ENCODE results near the gene MAP7D2.

Gene MAP7D2

DNA sequence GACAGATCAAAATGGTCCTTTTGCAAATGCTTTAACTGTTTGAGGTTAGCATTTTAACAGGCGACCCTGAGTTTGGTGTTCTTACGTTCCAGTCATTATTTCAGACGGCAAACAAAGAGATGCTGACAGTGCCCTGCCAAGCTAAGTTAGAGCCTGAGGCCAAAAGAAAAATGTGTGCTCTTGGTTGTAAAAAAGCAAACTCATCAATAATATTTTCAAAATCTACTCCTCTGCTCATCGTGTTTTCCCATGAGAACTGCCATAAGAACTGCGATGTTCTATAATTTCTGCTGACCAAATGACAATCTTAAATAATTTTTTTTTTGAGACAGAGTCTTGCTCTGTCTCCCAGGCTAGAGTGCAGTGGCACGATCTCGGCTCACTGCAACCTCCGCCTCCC, 63.2 kb downstream of the MAP7D2 start:
- Histone ChIP-seq H3K9me3 (replicated peaks; ENCODE audit: insufficient read depth, low read length) (no peaks in the 10 kb centered on the region), H3K36me3 (replicated peaks; ENCODE audit: insufficient read depth, low read length) (no peaks in the 10 kb centered on the region), H4K20me1 (ENCODE audit: insufficient read depth, low read length) (no peaks in the 10 kb centered on the region), H3K4me2 (ENCODE audit: low read depth, low read length) (no peak overlapping the region), H3K4me1 (ENCODE audit: low read length) (no peaks in the 10 kb centered on the region), H3K79me2 (ENCODE audit: low read length) (no peaks in the 10 kb centered on the region), H3K4me3 (ENCODE audit: low read length) (no peak overlapping the region), H3K27me3 (replicated peaks; ENCODE audit: insufficient read depth, low read length) (no peaks in the 10 kb centered on the region), H3K9ac (ENCODE audit: low read length) (no peak overlapping the region), H3F3A (ENCODE audit: insufficient read depth, low read length) (no peaks in the 10 kb centered on the region), H3K27ac (ENCODE audit: low read length) (no peak overlapping the region), H3K9me2 (replicated peaks; ENCODE audit: insufficient read depth, low read length) (no peaks in the 10 kb centered on the region), H2AFZ (ENCODE audit: low read length) (no peak overlapping the region)
- no peak for DNase-seq
- TF ChIP-seq EZH2phosphoT487 (IDR thresholded peaks at IDR 0.05; ENCODE audit: low read length) = no peak
- no peak for TF ChIP-seq EZH2 (optimal IDR thresholded peaks at IDR 0.05; ENCODE audit: low read depth, low read length)
- TF ChIP-seq, protein P1, sequence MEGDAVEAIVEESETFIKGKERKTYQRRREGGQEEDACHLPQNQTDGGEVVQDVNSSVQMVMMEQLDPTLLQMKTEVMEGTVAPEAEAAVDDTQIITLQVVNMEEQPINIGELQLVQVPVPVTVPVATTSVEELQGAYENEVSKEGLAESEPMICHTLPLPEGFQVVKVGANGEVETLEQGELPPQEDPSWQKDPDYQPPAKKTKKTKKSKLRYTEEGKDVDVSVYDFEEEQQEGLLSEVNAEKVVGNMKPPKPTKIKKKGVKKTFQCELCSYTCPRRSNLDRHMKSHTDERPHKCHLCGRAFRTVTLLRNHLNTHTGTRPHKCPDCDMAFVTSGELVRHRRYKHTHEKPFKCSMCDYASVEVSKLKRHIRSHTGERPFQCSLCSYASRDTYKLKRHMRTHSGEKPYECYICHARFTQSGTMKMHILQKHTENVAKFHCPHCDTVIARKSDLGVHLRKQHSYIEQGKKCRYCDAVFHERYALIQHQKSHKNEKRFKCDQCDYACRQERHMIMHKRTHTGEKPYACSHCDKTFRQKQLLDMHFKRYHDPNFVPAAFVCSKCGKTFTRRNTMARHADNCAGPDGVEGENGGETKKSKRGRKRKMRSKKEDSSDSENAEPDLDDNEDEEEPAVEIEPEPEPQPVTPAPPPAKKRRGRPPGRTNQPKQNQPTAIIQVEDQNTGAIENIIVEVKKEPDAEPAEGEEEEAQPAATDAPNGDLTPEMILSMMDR (IDR thresholded peaks at IDR 0.05; ENCODE audit: low read length) = no peak

DNA sequence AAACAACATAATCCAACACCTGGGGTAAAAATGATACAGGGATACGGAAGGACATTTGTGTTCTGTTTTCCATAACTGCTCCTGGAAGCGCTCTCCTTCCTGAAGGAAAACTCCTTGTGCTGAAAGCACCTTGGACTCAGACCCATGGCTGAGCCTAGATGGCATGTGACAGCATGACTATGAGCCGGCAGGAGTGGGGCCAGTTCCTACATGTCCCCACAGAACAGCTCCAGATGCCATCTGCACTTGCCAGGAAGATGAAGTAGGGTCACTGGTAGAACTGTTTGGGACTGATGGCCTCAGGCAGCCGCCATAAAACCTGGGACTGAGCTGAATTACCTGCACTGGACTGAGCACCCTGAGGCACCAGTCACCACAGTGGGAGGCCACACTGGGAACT, 69.8 kb downstream of the MAP7D2 start:
- DNase-seq = no peak
- H3K36me3 ChIP-seq (replicated peaks; ENCODE audit: insufficient read depth, low read length) = no peaks in the 10 kb centered on the region
- H3K9ac ChIP-seq (ENCODE audit: low read length) = no peak overlapping the region
- TF ChIP-seq, protein P1 (IDR thresholded peaks at IDR 0.05; ENCODE audit: low read length) = no peak
- TF ChIP-seq EZH2phosphoT487 (IDR thresholded peaks at IDR 0.05; ENCODE audit: low read length) = no peak
- TF ChIP-seq EZH2 (optimal IDR thresholded peaks at IDR 0.05; ENCODE audit: low read depth, low read length) = no peak
- no peak overlapping the region for H3K4me3 ChIP-seq (ENCODE audit: low read length)
- no peaks in the 10 kb centered on the region for H3F3A ChIP-seq (ENCODE audit: insufficient read depth, low read length)
- H3K27ac ChIP-seq (ENCODE audit: low read length) = no peak overlapping the region
- no peaks in the 10 kb centered on the region for H3K9me3 ChIP-seq (replicated peaks; ENCODE audit: insufficient read depth, low read length)
- no peaks in the 10 kb centered on the region for H4K20me1 ChIP-seq (ENCODE audit: insufficient read depth, low read length)
- H3K27me3 ChIP-seq (replicated peaks; ENCODE audit: insufficient read depth, low read length) = no peaks in the 10 kb centered on the region
- no peak overlapping the region for H2AFZ ChIP-seq (ENCODE audit: low read length)
- H3K4me1 ChIP-seq (ENCODE audit: low read length) = no peaks in the 10 kb centered on the region
- no peaks in the 10 kb centered on the region for H3K9me2 ChIP-seq (replicated peaks; ENCODE audit: insufficient read depth, low read length)
- H3K79me2 ChIP-seq (ENCODE audit: low read length) = no peaks in the 10 kb centered on the region
- H3K4me2 ChIP-seq (ENCODE audit: low read depth, low read length) = no peak overlapping the region

DNA sequence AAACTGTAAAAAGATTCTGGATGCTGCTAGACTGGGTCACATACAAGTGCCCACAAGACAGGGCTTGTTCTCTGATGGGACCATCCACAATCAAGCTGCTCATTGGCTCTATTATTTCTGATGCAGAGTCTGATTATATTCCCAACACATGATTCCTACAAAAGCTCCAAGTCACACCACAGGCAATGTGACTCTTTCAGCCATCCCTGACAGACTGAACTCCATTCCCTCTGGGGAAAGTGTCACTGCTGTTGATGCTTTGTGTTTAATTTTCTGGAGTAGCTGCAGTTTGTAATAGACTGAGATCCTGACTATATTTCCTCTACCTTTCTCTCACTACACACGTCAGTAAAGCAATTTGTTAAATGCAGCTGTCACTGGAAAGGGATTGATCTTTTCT, 70.5 kb downstream of the MAP7D2 start:
- Histone ChIP-seq H3F3A (ENCODE audit: insufficient read depth, low read length) (no peaks in the 10 kb centered on the region), H3K9ac (ENCODE audit: low read length) (no peak overlapping the region), H3K9me2 (replicated peaks; ENCODE audit: insufficient read depth, low read length) (no peaks in the 10 kb centered on the region), H3K79me2 (ENCODE audit: low read length) (no peaks in the 10 kb centered on the region), H3K4me3 (ENCODE audit: low read length) (no peak overlapping the region), H3K4me1 (ENCODE audit: low read length) (no peaks in the 10 kb centered on the region), H3K9me3 (replicated peaks; ENCODE audit: insufficient read depth, low read length) (no peaks in the 10 kb centered on the region), H3K4me2 (ENCODE audit: low read depth, low read length) (no peak overlapping the region), H3K36me3 (replicated peaks; ENCODE audit: insufficient read depth, low read length) (no peaks in the 10 kb centered on the region), H3K27ac (ENCODE audit: low read length) (no peak overlapping the region), H4K20me1 (ENCODE audit: insufficient read depth, low read length) (no peaks in the 10 kb centered on the region), H2AFZ (ENCODE audit: low read length) (no peak overlapping the region), H3K27me3 (replicated peaks; ENCODE audit: insufficient read depth, low read length) (no peaks in the 10 kb centered on the region)
- TF ChIP-seq, protein P1 (IDR thresholded peaks at IDR 0.05; ENCODE audit: low read length) = no peak
- TF ChIP-seq EZH2phosphoT487 (IDR thresholded peaks at IDR 0.05; ENCODE audit: low read length) = no peak
- no peak for TF ChIP-seq EZH2 (optimal IDR thresholded peaks at IDR 0.05; ENCODE audit: low read depth, low read length)
- DNase-seq = no peak

All from MM.1S (cell line).